GM06990 (cell line): ENCODE results near the gene DENND1A.
"Not testable (repeated sequence)": the region's sequence is repeated elsewhere in the genome, so short reads cannot be mapped to it uniquely, and the experiment has no call there.

ENCODE experiments used
- DNase-seq: peaks from one replicate; pipeline ENCODE4 v3.0.0-alpha.2; 2011; ENCODE audit not compliant: insufficient read length; ENCODE audit errors: extremely low read depth
- H3K27me3 ChIP-seq: replicated peaks from 2 replicates; pipeline ENCODE4 v1.6.0; 2011; ENCODE audit warnings: low read length; ENCODE audit not compliant: control insufficient read depth, insufficient read depth
- H3K36me3 ChIP-seq: 2 replicates; pipeline ENCODE4 v1.5.1; 2011; ENCODE audit warnings: low read length; ENCODE audit not compliant: control insufficient read depth, insufficient read depth
- H3K4me3 ChIP-seq: replicated peaks from 2 replicates; pipeline ENCODE4 v1.5.1; 2011; ENCODE audit warnings: low read depth, mild to moderate bottlenecking, control low read depth, low read length
- TF ChIP-seq, protein P1 (sequence below): IDR thresholded peaks from 2 replicates; pipeline ENCODE4 v1.5.1; 2011; ENCODE audit warnings: low read length, control low read depth, mild to moderate bottlenecking, inconsistent platforms; ENCODE audit not compliant: insufficient read depth, poor library complexity, severe bottlenecking

Gene DENND1A

GRCh38 chr9:123437201-123437600, 492.7 kb downstream of the DENND1A start:
- no peak for DNase-seq
- TF ChIP-seq, protein P1, sequence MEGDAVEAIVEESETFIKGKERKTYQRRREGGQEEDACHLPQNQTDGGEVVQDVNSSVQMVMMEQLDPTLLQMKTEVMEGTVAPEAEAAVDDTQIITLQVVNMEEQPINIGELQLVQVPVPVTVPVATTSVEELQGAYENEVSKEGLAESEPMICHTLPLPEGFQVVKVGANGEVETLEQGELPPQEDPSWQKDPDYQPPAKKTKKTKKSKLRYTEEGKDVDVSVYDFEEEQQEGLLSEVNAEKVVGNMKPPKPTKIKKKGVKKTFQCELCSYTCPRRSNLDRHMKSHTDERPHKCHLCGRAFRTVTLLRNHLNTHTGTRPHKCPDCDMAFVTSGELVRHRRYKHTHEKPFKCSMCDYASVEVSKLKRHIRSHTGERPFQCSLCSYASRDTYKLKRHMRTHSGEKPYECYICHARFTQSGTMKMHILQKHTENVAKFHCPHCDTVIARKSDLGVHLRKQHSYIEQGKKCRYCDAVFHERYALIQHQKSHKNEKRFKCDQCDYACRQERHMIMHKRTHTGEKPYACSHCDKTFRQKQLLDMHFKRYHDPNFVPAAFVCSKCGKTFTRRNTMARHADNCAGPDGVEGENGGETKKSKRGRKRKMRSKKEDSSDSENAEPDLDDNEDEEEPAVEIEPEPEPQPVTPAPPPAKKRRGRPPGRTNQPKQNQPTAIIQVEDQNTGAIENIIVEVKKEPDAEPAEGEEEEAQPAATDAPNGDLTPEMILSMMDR = no peak
- Histone ChIP-seq H3K4me3 (no peak overlapping the region), H3K27me3 (no peaks in the 10 kb centered on the region), H3K36me3 (peaks cover 8% of the 10 kb centered on the region)

- TF ChIP-seq, protein P1 = no peak
- DNase-seq = no peak
- H3K27me3 ChIP-seq = no peaks in the 10 kb centered on the region
- peaks cover 8% of the 10 kb centered on the region for H3K36me3 ChIP-seq
- no peak overlapping the region for H3K4me3 ChIP-seq
These were observed 494.5 kb downstream of the DENND1A start for GRCh38 chr9:123435471-123435870.

- no peak for DNase-seq
- Histone ChIP-seq H3K27me3 (no peaks in the 10 kb centered on the region), H3K4me3 (no peak overlapping the region), H3K36me3 (peaks cover 8% of the 10 kb centered on the region; the same call in 1 of the 2 replicates)
- TF ChIP-seq, protein P1 = no peak
These were observed 495.2 kb downstream of the DENND1A start for GRCh38 chr9:123434619-123435240.

- peaks cover 8% of the 10 kb centered on the region for H3K36me3 ChIP-seq
These were observed 497.3 kb downstream of the DENND1A start for GRCh38 chr9:123432331-123433236.

GRCh38 chr9:123431581-123431980, 498.3 kb downstream of the DENND1A start:
- DNase-seq = no peak
- Histone ChIP-seq H3K27me3 (no peaks in the 10 kb centered on the region), H3K36me3 (peaks cover 8% of the 10 kb centered on the region), H3K4me3 (no peak overlapping the region)
- TF ChIP-seq, protein P1 = no peak

More at GRCh38 chr9:123432331-123433236, 497.3 kb downstream of the DENND1A start:
- H3K27me3 ChIP-seq = no peaks in the 10 kb centered on the region
- DNase-seq = no peak
- H3K4me3 ChIP-seq = no peak overlapping the region
- TF ChIP-seq, protein P1 = no peak

GRCh38 chr9:123428450-123428849, 501.5 kb downstream of the DENND1A start:
- H3K4me3 ChIP-seq, H3K36me3 ChIP-seq, H3K27me3 ChIP-seq, DNase-seq: not testable (repeated sequence)
